Activated T-cell treated with anti-CD3 and anti-CD28 coated beads, Interleukin-2, amount 50 U/mL, for 72 hours (primary cell): ENCODE data around the gene METTL6. TPM values are rescaled to one million over a fixed set of nuclear protein-coding genes. Genes with fewer than 3 reads are reported as not detected.
A peak's percentile ranks its signal among the peaks of the same experiment; 100 is the strongest.

Experiments
- ATAC-seq, 2 donors: fragments of 150-1000 bp; cut with Tn5 transposase; replicated peaks in 1 of 2; 2 replicates each; pipeline ENCODE4 v1.10.0; 2021; ENCODE audit warnings: moderate library complexity in 2 of 2, mild to moderate bottlenecking in 1 of 2
- DNase-seq, 2 donors: peaks; one replicate each; pipeline ENCODE4 v3.0.0; 2021 to 2022; ENCODE audit warnings: mixed read lengths in 1 of 2
- H3K27ac Mint-ChIP-seq: one replicate; pipeline ENCODE4 v1.8.0; 2022; ENCODE audit warnings: mild to moderate bottlenecking, moderate library complexity, mixed read lengths
- H3K27me3 Mint-ChIP-seq: one replicate; pipeline ENCODE4 v1.8.0; 2022; ENCODE audit warnings: low read depth, mixed read lengths
- H3K36me3 Mint-ChIP-seq, 2 donors: one replicate each; pipeline ENCODE4 v1.8.0; 2022; ENCODE audit warnings: mixed read lengths in 2 of 2, mild to moderate bottlenecking in 1 of 2; ENCODE audit not compliant: insufficient read depth in 2 of 2
- H3K4me1 Mint-ChIP-seq: one replicate; pipeline ENCODE4 v1.8.0; 2022; ENCODE audit warnings: low read depth, mixed read lengths
- H3K4me3 Mint-ChIP-seq, 2 donors: one replicate each; pipeline ENCODE4 v1.8.0; 2022; ENCODE audit warnings: mild to moderate bottlenecking in 2 of 2, mixed read lengths in 2 of 2, moderate library complexity in 2 of 2
- H3K9me3 Mint-ChIP-seq, 2 donors: one replicate each; pipeline ENCODE4 v1.8.0; 2022; ENCODE audit warnings: mixed read lengths in 2 of 2
- total RNA-seq, 2 donors: library from RNA; stranded (reverse); gene quantifications; one replicate each; pipeline ENCODE4 v1.2.3, GENCODE V29; 2022

Gene METTL6
- total RNA-seq, 2 donors from 2014 or later = 26.8 to 29.6 TPM

DNA sequence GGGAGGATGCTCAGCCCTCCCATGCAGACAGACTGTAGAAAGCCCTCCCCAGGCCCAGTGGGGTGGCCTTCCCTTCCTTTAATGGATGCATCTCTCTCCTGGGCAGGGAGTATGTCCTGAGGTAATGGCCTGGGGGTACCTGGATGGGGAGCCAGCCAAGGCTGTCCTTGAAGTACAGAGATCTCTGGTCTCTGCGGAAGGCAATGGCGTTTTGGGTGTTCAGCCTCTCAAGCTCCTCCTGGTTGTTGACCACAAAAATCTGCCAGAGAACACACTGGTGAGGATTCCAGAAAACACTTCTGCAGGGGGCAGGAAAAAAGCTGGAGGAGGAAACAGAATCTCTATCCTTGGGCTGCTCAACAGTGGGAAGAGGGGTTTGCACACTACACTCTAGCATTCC lies 29.0 kb upstream of the METTL6 start:
- Mint-ChIP-seq H3K9me3 (no peaks in the 10 kb centered on the region), H3K4me3 (no peak overlapping the region), H3K27me3 (no peaks in the 10 kb centered on the region), H3K36me3 (no peaks in the 10 kb centered on the region), H3K4me1 (peaks cover 12% of the 10 kb centered on the region), H3K27ac (no peak overlapping the region)
- ATAC-seq (no peak), DNase-seq (no peak)

DNA sequence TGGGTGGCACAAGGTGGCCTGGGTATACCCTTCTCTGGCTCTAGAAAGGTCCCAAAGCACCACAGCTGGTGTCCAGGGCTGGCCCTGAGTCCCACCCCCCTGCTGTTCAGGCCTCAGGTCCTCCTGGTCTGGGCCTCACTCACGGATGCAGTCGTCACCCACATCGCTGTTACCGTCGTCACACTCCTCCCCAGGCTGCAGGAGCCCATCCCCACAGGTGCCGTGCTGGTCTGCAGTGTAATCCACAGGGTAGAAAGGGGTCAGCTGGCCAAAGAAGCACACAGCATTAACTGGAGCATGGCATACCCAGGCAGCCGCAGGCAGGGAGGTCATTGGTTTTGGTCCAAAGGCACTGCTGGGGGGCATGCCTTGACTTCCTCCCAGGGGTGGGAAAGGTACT lies 28.4 kb upstream of the METTL6 start:
- H3K9me3 Mint-ChIP-seq = no peaks in the 10 kb centered on the region
- H3K4me3 Mint-ChIP-seq = no peak overlapping the region
- no peaks in the 10 kb centered on the region for H3K27me3 Mint-ChIP-seq
- ATAC-seq (no peak), DNase-seq (no peak)
- no peak overlapping the region for H3K27ac Mint-ChIP-seq
- no peaks in the 10 kb centered on the region for H3K36me3 Mint-ChIP-seq
- peaks cover 6% of the 10 kb centered on the region for H3K4me1 Mint-ChIP-seq

DNA sequence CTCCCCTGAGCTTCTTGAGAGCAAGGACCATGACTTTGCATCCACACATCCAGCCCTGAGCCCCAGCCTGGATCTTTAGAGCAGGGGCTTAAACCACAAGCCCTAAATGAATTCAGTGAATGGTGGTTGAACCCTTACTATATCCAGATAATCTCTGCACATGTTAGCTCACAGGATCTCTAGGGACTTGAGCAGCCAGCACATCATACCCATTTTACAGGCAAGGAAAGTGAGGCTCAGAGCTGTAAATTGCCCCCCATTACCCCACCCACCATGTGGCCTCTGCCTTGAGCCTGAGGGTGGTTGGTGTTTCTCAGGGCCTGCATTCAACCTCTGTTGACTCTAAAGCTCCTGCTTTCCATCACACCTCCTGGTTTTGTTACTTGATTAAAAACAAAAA lies 27.6 kb upstream of the METTL6 start:
- ATAC-seq = no peak
- H3K36me3 Mint-ChIP-seq = no peaks in the 10 kb centered on the region
- H3K4me1 Mint-ChIP-seq = no peaks in the 10 kb centered on the region
- no peaks in the 10 kb centered on the region for H3K9me3 Mint-ChIP-seq
- H3K4me3 Mint-ChIP-seq = no peak overlapping the region
- DNase-seq = no peak
- H3K27ac Mint-ChIP-seq = no peak overlapping the region
- no peaks in the 10 kb centered on the region for H3K27me3 Mint-ChIP-seq

DNA sequence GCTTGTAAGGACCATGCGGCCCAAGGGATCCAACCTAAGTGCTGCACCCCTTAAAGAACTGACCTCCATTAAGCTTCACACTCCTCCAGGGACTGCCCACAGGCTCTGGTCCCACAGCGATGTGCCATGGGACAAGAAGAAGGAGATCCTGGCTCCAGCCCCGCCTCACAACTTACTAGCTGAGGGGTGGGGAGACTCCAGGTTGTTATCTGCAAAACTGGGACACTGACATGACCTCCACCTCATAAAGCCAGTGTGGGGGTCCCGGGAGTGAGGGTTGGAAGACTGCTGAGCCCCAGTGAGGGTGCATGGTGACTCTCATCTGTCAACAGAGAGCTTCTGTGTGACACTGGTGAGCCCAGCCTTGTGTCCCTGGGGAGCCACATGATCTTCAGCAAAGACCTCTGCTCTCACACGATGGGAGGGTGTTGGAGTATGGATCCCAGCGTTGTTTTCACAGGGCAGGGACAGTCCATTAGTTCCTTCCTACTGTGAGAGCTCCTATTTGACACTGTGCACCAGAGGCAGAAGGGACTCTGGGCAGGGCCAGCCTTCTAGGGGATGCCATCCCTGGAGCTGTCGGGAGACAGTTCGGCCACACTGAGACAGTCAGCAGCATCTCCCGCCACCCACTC lies 26.8 kb upstream of the METTL6 start:
- no peak overlapping the region for H3K4me3 Mint-ChIP-seq
- H3K27ac Mint-ChIP-seq = no peak overlapping the region
- H3K9me3 Mint-ChIP-seq = no peaks in the 10 kb centered on the region
- no peaks in the 10 kb centered on the region for H3K27me3 Mint-ChIP-seq
- DNase-seq (no peak), ATAC-seq (no peak)
- H3K36me3 Mint-ChIP-seq = no peaks in the 10 kb centered on the region
- H3K4me1 Mint-ChIP-seq = no peaks in the 10 kb centered on the region

DNA sequence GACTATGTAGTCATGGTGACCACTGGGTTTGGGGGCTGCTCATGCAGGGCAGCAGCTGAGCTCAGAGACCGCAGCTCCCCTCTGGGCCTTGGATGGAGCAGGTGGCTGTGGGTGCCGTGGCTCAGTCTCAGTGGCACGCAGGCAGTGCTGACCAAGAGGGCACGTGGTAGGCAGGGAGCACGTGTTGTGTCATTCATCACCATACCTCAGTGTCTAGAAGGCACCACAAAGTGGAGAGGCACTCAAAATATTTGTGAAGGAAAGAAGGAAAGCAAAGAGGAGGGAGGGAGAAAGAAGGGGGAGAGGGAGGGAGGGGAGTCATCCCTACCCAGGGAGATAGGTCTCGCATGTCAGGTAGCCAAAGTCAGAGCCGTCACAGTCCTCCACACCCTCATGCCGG lies 26.2 kb upstream of the METTL6 start:
- Mint-ChIP-seq H3K27ac (no peak overlapping the region), H3K27me3 (no peaks in the 10 kb centered on the region), H3K9me3 (no peaks in the 10 kb centered on the region), H3K4me1 (no peaks in the 10 kb centered on the region), H3K4me3 (no peak overlapping the region), H3K36me3 (no peaks in the 10 kb centered on the region)
- ATAC-seq (no peak), DNase-seq (no peak)

DNA sequence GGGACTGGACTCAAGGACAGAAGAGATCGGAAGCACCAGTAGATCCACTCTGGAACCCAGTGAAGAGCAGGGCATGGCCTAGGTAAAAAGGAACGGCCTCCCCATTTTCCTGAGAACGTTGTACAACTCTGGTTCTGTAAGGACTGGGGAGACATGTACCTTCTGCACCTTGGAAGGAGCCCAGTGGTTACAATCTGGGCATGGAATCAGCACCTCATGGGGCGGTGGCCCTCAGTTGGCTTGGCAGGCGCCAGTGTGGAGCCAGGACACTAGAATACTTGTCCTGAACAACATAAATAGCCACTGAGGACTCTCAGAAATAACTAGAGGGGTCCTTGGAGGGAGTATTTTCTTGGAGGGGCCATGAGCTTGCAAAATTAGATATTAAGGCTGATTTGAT lies 25.6 kb upstream of the METTL6 start:
- H3K4me3 Mint-ChIP-seq = no peak overlapping the region
- H3K27me3 Mint-ChIP-seq = no peaks in the 10 kb centered on the region
- H3K4me1 Mint-ChIP-seq = no peaks in the 10 kb centered on the region
- H3K36me3 Mint-ChIP-seq = no peaks in the 10 kb centered on the region
- H3K9me3 Mint-ChIP-seq = no peaks in the 10 kb centered on the region
- H3K27ac Mint-ChIP-seq = no peak overlapping the region
- DNase-seq = no peak
- no peak for ATAC-seq

DNA sequence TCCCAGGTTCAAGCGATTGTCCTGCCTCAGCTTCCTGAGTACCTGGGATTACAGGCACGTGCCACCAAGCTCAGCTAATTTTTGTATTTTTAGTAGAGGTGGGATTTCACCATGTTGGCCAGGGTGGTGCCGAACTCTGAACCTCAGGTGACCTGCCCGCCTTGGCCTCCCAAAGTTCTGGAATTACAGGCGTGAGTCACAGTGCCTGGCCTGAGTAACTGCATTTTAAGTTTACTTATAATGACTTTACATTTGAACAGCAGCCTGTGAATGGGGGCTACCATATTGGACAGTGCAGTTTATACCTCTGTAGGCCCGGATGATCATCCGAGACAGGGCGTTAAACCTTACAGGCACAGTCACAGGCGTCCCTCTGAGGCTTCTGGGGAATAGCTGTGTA lies 24.8 kb upstream of the METTL6 start:
- no peaks in the 10 kb centered on the region for H3K4me1 Mint-ChIP-seq
- H3K27me3 Mint-ChIP-seq = no peaks in the 10 kb centered on the region
- DNase-seq = no peak
- no peak overlapping the region for H3K27ac Mint-ChIP-seq
- H3K9me3 Mint-ChIP-seq = no peaks in the 10 kb centered on the region
- no peak for ATAC-seq
- no peak overlapping the region for H3K4me3 Mint-ChIP-seq
- H3K36me3 Mint-ChIP-seq = no peaks in the 10 kb centered on the region

DNA sequence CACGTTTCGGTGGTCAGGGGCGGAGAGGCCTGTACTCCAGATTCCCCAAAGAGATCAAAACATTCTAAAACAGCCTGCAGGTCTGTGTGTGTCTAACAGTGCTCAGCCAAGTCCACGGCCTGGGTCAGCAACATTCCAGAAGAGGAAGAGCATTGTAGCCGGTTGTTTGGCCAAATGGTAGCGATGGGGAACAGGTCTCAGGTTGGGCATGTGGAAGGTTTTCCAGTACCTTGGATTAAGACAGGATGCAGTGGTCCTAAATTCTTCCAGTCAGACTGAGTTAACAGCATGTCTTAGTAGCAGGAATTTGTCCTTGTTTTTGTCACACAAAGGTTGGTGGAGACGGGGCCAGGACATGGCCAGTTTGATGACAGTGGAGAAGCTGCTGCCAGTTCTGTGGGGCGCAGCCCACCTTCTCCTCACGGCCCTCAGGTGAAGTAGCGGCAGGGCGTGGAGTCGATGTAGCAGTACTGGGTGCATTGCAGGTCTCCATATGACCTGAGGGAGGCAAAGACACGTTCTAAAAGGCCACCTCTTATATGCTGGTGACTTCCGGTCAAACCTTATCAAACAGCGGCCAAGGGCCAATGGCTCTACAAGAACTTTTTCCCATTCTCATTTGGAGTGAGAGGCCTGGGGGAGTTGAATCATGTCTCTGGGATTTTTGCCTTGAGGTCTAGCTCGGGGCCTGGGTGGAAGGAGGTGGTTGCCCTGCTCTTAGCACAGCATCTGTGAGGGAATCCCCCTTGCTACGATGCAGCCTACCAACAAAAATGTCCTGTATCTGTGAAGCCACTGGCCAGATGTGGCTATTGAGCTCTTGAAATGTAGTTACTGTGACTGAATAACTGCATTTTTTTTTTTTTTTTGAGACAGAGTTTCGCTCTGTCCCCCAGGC lies 24.1 kb upstream of the METTL6 start:
- no peaks in the 10 kb centered on the region for H3K36me3 Mint-ChIP-seq
- no peaks in the 10 kb centered on the region for H3K4me1 Mint-ChIP-seq
- H3K27ac Mint-ChIP-seq = no peak overlapping the region
- no peak for DNase-seq
- ATAC-seq = no peak
- no peaks in the 10 kb centered on the region for H3K9me3 Mint-ChIP-seq
- H3K27me3 Mint-ChIP-seq = no peaks in the 10 kb centered on the region
- H3K4me3 Mint-ChIP-seq = no peak overlapping the region

DNA sequence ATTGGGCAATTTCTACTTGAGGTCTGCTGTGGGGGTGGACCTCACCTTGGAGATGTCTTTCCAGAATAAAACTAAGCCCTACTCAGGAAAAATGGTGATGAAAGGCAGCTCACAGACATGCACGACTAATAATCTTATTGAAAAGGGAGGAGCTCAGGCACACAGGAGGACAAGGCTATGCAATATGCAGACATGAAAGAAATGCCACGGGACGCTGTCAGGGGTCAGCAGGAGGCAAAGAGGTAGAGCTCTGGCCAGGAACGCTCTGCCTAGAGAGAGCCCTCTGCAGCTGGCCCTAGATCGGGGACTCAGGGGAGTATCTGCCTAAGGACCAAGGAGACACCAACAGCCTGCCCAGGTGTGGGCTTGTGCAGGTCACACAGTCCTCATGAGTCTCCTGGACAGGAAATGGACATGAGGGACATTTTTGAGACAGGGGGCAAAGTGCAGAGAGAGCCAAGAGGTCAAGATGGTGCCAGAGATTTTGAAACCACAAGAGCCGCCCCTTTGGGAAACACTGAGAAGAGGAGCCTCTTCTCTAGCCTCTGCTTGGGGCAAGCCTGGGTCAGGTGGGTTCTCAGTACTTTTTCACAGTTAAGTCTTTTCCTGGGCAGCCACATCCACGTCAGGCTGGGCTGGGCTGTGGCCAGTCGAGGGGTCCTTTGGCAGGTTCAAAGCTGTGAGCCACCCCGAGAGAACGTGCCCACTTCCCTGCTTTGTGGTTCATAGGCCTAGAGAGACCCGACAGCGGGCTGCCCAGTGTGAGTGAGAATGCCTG lies 23.3 kb upstream of the METTL6 start:
- H3K27ac Mint-ChIP-seq = no peak overlapping the region
- H3K4me3 Mint-ChIP-seq = no peak overlapping the region
- ATAC-seq (no peak), DNase-seq (no peak)
- no peaks in the 10 kb centered on the region for H3K9me3 Mint-ChIP-seq
- H3K27me3 Mint-ChIP-seq = no peaks in the 10 kb centered on the region
- H3K4me1 Mint-ChIP-seq = no peaks in the 10 kb centered on the region
- no peaks in the 10 kb centered on the region for H3K36me3 Mint-ChIP-seq

DNA sequence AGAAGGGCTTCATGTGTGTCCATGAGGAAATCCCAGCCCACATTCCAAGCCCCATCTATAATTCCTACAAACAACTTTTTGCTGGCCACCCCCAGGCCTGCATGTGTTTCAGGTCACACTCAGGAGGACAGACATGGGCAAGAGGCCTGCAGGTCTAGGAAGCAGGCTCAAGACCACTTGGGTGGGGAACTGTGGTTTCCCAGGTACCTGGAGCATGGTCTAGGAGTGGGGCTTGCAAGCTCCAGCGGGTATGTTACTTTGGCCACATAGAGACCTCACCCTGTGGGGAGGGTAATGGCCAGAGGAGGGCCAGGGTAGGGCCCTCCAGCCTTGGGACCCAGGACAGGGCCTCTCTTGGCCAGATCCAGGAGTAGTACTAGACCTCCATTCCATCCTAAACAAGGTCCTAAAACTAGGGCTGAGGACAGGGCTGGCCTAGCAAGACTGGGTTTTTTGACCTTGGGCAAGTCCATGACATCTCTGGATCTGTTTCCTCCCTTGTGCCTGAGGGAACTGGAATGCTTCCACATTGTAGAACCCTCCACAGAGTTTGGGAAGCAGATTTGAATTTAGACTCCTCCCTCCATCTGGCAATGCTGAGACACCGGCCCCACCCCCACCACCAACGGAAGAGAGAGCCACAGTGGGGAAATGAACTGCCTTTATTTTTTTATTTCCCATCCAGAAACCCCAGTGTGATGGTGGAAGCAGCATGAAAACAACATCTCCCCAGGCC lies 22.3 kb upstream of the METTL6 start:
- Mint-ChIP-seq H3K27me3 (no peaks in the 10 kb centered on the region), H3K9me3 (no peaks in the 10 kb centered on the region), H3K27ac (no peak overlapping the region), H3K4me1 (no peaks in the 10 kb centered on the region), H3K4me3 (no peak overlapping the region), H3K36me3 (no peaks in the 10 kb centered on the region)
- ATAC-seq (no peak), DNase-seq (no peak)

DNA sequence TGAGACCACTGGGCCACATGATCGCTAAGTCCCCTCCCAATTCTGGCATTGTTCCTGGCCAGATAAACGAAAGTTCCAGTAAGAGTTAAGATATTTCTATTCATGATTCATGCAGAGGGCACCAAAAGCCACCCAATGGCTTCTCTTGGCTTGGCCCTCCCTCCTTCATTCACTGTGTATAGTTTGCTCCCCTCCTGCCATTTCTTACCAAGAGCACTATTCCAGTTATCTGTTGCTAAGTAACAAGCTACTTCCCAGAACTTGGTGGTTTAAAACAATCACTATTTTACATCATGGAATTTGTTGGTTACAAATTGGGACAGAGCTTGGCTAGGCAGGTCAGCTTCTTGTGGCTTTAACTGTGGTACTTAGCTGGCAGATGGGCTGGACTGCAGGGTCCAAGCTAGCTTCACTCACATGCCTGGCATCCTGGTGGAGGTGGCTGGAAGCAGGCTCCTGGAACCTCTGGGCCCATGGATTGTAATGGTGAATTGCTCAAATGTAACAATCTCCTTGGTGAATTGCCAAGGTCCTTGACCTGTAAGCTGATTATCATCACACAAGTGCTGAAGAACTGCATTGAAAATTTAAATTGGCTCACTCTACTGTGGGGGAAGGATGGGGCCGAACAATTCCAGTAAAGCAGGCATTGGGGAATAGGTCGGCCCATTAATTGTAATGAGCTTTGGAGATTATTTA lies 16.6 kb upstream of the METTL6 start:
- H3K27ac Mint-ChIP-seq = peak overlapping the region; percentile 21
- DNase-seq = no peak
- H3K9me3 Mint-ChIP-seq = no peaks in the 10 kb centered on the region
- H3K4me3 Mint-ChIP-seq = no peak overlapping the region
- H3K4me1 Mint-ChIP-seq = peaks cover 14% of the 10 kb centered on the region
- H3K27me3 Mint-ChIP-seq = no peaks in the 10 kb centered on the region
- H3K36me3 Mint-ChIP-seq = peaks cover 3 to 21% of the 10 kb centered on the region in 2 donors
- ATAC-seq = no peak

DNA sequence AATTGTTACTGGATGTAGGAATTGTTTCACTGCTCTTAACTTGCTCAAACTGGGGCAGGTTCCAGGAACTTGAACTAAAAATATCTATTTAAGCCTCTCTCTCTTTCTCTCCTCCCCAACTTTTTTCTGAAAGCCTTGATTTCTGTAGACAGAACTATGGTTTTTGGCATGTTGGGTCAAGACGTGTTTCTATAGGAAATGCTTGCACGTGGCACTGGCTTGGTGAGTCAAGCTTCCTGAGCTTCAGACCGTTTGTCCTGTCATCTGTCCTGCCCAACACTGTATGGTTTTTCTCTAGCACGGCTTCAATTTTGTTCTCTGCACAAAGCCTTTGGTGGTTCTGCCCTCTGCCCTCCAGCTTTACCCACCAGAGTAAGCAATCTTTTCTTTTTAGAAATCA lies 13.5 kb upstream of the METTL6 start:
- H3K4me1 Mint-ChIP-seq = peaks cover 15% of the 10 kb centered on the region
- DNase-seq (no peak), ATAC-seq (no peak)
- H3K4me3 Mint-ChIP-seq = no peak overlapping the region
- H3K36me3 Mint-ChIP-seq = peaks cover 5 to 34% of the 10 kb centered on the region in 2 donors
- H3K27ac Mint-ChIP-seq = peak overlapping the region; percentile 10
- H3K9me3 Mint-ChIP-seq = no peaks in the 10 kb centered on the region
- no peaks in the 10 kb centered on the region for H3K27me3 Mint-ChIP-seq
